ENCODE measurements around the gene CRP.
"Not testable (repeated sequence)": the region's sequence is repeated elsewhere in the genome, so short reads cannot be mapped to it uniquely, and the experiment has no call there.

CRP gene

GRCh38 chr1:159699246-159699645 lies 15.1 kb downstream of the CRP start:
- DNase-seq, result no peak

- no peak for DNase-seq
Measured at GRCh38 chr1:159687511-159687910, 26.9 kb downstream of the CRP start.

- no peak for DNase-seq
Measured at GRCh38 chr1:159686599-159687299, 27.6 kb downstream of the CRP start.

- no peak for DNase-seq
Measured at GRCh38 chr1:159678939-159679338, 35.5 kb downstream of the CRP start.

- no peak for DNase-seq
Measured at GRCh38 chr1:159675046-159675445, 39.3 kb downstream of the CRP start.

GRCh38 chr1:159672390-159672789 lies 42.0 kb downstream of the CRP start:
- not testable (repeated sequence) for DNase-seq

GRCh38 chr1:159669338-159669737 lies 45.1 kb downstream of the CRP start:
- DNase-seq, result no peak

- DNase-seq, result no peak
Measured at GRCh38 chr1:159668739-159669138, 45.6 kb downstream of the CRP start.

- no peak for DNase-seq
Measured at GRCh38 chr1:159664247-159664646, 50.1 kb downstream of the CRP start.

DNA sequence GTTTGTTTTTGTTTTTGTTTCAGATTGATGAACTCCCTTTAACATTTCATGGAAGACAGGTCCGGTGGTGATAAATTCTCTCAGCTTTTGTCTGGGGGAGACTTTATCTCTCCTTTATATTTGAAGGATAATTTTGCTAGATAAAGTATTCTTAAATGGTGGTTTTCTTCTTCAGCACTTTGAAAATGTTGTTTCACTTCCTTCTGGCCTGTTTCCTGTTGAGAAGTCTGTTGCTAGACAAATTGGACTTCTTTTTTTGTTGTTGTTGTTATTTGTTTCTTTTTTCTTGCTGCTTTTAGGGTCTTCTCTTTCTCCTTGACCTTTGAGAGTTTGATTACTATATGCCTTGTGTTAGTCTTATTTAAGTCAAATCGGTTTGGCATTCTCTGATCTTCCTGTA lies 50.8 kb downstream of the CRP start:
- no peak for DNase-seq
